GM18519 (cell line): ENCODE data around the gene POLR2L.

Source experiments
- ATAC-seq: cut with Tn5 transposase; IDR thresholded peaks from one replicate; pipeline ENCODE4 v1.9.1; 2021; ENCODE audit warnings: mild to moderate bottlenecking, moderate library complexity; ENCODE audit not compliant: unreplicated experiment, low FRiP score

The POLR2L gene

DNA sequence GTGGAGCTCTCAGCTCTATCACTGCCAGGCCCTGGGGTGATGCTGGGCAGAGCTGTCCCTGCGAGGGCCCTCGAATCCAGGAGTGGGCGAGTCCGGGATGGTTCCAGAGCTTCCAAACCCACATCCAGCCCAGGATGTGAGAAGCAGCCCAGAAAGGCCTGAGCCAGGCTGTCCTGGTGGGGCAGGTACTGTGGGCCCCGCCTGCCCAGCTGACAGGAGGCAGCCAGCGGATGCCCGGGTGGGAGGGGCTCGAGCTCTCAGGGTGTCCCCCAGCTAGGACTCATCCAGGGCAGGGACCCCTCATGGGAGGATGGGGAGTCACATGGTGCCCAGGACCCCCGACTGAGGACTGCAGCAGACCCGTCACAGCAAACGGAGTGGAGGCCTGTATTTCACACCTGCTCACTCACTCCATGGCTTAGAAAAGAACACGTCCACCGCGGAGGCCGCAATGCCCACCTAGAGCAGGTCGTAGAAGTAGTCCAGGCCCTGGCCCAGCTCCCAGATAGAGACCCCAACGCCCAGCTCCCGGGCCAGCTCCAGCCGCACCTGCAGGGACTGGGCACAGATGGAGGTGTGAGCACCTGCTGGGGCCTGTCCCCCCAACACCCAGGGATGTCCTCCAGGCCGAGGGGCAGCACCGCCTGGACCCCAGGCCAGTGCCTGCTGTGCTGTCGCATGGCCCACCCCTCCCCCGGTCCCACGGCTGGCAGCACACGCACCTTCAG is 27.2 kb upstream of the POLR2L start:
- ATAC-seq: no peak

DNA sequence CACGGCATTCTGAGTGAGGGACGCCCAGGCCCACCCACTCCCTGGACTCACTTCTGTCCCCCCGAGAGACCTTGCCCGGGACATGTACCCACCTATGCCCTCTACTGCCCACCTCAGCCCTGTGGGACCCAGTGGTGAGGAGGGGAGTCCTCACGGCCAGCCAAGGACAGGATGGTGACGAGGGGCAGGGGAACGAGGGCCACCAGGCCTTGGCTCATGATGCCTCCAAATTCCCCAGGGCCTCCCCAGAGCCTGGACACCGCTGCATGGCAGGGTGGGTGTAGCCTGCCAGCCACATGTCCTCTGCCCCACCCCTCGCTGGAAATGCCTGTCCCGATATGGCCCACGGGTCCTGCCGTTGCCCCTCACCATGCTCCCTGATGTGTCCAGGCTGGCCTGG is 26.5 kb upstream of the POLR2L start:
- ATAC-seq: no peak

DNA sequence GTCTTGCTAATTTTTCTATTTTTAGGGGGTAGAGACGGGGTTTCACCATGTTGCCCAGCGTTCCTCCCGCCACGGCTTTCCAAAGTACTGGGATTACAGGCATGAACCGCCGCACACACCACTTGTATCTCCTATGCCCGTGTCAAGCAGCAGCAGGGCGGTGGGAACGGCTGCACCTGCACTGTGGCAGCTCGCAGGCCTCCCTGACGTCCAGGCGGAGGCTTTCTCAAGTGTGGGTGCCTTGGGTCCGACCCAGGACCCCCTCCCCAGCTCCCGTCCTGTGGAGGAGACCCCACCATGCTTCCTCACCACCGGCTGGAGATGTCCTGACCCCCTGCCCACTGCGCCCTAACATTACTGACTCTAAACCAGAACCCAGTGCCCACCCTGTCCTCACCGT is 26.1 kb upstream of the POLR2L start:
- ATAC-seq: no peak

DNA sequence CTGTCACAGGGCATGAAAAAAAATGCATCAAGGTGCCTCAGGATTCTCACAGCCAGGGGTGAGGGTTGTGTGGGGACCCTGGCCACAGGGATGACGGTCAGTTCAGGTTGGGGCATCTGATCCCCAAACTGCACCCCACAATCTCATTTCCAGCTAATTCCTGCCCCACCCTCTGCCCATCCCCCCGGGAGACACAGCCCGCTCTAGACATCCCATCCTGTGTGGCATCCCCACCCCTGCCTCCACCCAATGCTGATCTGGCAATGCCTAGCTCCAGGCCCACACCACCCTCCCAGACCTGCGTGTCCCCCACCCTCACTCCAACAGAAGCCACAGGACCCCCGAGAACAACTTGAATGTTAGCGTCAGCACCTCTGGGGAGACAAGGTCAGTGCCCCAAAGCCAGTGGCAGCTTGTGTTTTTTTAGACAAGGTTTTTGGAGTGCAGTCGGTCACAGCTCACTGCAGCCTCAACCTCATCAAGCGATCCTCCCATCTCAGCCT is 25.6 kb upstream of the POLR2L start:
- no peak for ATAC-seq

DNA sequence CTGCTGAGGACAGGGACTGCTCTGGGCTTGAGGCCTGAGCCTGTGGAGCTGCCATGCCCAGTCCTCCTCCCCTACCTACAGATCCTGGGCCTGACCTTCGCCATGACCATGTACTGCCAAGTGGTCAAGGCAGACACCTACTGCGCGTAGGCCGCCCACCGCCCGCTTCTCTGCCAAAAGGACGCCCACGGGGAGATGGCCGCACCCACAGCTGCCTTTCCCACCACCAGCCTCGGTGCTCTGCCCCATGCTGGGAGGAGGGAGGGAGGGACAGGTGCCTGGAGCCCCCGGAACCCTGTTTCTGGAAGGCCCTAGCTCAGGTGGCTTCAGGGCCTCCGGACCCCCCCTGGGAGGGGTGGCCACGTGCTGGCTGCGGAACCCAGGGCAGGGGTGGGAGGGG is 24.2 kb upstream of the POLR2L start:
- ATAC-seq: no peak

DNA sequence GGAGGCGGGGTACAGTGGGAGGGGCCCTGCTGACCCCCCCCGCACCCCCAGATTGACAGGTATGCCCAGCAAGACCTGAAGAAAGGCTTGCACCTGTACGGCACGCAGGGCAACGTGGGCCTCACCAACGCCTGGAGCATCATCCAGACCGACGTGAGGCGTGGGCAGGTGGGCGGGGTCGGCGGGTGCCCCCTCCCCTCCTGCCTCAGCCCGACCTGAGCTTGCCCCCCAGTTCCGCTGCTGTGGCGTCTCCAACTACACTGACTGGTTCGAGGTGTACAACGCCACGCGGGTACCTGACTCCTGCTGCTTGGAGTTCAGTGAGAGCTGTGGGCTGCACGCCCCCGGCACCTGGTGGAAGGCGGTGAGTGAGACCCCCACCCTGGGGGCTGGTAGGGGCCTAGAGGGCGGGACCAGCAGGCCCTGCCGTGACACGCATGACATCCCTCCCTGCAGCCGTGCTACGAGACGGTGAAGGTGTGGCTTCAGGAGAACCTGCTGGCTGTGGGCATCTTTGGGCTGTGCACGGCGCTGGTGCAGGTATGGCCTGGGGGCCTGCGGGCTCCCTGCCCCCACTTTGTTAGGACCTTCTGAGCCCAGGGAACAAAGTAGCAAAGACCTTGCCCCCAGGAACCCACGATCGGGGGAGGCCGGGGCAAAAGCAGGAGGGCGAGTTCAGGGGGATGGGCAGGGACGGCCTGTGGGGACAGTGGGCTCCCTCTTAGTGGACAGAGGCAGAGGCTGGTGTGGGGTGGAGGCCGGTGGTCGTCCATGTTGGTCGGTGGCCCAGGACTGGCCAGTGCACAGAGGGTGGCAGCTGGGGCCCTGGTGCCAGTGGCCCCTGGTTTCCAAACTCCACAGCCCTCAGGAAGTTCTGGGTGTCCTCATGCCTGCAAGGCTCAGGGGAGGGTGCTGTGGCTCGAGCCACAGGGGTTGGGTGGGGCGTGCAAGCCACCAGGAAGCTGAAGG is 23.4 kb upstream of the POLR2L start:
- no peak for ATAC-seq

DNA sequence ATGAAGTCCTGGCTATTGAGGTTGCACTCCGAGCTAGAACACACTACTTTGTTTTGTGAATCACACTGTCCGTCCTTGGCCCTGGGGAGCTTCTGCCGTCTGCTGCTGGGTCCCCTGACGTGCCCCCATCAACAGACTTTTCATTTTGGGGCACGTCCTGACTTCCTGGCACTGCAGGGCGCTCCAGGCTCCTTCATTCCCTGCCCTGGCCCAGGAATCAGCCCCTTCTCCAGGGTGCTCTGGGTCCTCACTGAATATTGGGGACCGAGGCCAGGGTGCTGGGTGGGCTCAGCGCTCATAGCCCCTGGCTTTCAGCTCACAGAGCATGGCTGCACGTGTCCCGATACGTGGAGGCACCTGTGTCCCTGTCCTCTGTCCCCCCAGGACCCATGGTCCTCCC is 22.6 kb upstream of the POLR2L start:
- ATAC-seq: no peak

DNA sequence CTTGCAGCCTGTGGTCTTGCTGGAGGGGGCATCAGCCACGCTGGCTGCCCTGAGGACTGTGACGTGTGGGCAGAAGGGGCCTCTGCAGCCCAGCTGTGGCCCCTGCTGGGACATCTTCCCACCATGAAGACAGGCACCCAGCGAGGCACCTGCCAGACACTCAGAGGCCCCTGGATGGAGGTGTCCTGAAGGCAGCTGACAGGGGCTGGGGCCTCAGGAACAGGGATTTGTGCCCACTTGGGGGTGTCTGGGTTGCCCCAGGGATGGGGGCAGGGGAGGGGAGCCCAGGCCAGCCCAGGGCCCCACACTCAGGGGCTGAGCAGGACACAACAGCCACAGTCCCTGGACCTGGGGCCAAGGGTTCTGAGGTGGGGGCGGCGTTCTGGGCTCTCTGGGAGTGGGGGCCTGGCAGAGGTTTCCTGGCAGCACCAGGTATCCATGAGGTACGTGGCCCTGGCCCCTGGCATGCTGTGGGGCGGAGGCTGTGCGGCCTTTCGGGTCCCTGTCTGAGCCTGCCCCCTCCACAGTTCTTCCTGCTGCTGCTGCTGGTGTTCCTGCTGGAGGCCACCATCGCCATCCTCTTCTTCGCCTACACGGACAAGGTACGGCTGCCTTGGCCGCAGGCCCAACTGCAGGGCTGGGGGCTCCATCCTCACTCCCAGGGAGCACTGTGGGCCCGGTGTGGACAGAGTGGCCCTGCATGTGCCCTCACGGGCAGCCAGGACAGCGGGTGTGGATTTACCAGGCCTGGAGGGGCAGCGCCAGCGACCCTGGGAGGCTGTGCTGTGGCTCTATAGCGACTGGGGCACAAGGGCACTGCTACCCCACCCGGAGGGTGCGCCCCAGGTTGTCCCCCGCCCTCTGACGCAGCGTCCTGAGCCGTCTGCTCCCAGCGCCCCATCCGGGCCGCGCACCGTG is 21.8 kb upstream of the POLR2L start:
- no peak for ATAC-seq

DNA sequence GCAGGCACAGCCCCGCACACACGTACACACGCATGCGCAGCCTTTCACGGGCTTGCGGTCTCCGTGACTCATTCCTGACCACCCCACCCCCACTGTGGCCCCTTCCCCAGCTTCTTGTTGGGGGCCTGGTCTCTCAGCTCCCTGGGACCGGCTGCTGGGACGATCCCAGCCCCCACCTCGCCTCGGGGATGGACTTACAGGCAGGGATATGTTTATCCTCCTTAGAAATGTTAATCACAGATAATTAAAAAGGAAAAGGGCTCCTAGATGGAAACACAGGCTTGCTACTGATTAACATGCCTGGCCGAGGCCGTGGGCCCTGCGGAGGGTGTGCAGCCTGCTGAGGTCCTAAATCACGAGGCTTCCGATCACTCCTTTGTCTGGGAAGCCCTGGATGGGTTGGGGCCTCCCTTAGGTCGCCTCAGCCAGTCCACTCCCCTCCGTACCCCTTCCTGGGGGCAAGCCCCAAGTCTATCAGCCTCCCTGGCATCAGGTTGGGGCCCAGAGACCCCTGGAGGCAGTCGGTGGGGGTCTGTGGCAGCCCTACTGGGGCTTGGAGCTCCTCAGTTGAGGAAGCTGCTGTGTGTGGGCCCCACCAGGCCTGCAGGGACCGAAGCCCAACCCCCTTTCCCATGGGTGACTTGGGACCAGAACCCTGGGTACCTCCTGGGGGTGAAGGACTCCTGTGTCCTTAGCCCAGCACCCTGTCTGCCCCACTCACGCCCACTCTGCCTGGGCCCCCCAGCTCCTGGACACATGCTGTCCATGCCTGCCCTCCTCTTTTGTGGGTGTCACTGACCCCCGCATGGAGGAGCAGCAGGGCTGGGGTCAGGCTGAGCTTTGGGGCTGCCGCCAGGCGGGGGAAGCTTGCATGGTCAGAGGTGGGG is 20.9 kb upstream of the POLR2L start:
- no peak for ATAC-seq

DNA sequence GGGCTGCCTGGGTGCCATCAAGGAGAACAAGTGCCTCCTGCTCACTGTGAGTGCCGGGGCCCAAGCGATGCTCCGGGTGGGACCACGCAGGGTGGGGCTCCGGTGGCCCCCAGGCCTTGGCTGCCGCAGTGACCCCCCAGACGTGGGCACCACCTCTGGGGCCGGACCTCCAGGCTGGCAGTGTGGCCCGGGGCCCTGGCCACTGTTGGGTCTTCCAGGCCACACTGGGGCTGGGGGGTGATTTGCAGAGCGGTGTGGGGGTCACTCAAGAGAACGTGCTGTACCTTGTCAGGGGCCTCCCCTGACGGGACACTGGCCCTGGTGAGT is 20.3 kb upstream of the POLR2L start:
- ATAC-seq: no peak

DNA sequence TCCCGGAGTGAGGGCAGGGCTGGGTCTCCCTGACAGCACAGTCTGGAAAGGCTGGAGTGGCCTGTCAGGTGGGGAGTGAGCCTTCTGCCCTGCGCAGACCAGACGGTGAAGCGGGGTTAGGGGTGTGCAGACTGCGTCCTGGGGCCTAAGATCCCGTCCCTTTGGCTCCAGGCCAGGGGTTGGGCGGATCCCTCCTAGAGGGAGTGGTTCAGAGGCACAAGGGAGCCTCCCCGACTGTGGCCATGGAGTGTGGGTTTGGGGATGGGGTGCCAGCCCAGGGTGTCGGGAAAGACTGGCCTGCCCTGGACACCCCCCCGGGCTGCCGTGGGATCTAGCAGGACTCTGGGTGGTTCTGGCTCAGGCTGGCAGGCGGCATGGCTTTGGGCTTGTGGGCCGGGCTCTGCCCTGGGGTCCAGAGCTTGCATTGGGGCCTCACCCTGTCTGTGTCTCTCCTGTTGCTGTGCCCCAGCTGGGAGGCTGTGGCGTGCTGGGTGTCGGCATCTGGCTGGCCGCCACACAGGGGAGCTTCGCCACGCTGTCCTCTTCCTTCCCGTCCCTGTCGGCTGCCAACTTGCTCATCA is 19.8 kb upstream of the POLR2L start:
- no peak for ATAC-seq

DNA sequence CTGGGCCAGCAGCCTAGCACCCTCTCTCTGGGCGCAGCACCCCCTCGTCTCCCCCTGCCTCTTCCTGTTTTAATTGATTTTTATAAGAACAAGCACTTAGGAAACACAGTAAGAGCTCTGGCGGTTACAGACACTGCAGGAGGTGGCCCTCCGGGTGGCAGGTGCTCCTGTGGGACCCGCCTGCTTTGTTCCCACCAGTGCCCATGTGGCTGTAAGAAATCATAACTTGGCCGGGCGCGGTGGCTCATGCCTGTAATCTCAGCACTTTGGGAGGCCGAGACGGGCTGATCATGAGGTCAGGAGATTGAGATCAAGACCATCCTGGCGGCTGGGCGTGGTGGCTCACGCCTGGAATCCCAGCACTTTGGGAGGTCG is 18.8 kb upstream of the POLR2L start:
- no peak for ATAC-seq

DNA sequence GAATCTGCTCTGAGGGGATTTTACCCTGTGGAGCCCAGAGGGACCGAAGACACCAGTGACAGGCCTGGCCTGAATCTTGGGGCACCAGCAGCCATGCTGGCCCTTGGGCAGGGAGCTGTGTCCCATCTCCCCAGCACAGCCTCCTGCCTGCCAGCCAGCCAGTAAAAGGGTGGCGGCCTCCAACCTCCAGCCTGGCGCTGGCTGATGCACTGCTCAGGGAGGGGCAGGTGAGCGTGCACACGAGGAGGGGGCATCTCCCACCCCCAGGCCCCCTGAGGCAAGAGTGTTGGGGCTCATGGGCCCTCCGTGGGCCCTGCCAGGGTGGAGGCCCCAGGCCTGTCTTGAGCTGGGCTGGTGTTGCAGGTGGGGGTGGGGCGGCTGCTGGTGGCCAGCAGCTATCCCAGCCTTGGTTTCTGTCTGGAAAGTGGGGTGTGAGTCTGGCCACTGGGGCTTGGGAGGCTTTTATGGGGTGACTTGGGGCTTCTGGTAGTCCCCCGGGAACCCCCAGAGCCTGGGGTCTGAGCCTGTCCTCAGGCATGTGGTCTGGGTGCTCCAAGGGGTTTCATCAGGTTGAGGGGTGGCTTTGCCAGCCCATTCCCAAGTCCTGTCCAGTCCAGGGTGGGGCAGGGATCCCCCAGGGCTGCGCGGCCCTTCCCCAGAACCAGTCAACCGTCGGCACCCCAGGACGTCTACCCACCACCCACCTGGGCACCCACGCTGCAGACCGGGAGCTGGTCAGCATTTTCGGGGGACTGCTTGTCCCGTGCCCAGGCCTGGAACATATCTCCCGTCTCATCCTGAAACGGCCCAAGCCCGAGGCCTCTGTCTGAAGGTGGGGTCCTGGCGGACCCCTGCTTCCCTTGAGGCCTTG is 18.1 kb upstream of the POLR2L start:
- no peak for ATAC-seq

DNA sequence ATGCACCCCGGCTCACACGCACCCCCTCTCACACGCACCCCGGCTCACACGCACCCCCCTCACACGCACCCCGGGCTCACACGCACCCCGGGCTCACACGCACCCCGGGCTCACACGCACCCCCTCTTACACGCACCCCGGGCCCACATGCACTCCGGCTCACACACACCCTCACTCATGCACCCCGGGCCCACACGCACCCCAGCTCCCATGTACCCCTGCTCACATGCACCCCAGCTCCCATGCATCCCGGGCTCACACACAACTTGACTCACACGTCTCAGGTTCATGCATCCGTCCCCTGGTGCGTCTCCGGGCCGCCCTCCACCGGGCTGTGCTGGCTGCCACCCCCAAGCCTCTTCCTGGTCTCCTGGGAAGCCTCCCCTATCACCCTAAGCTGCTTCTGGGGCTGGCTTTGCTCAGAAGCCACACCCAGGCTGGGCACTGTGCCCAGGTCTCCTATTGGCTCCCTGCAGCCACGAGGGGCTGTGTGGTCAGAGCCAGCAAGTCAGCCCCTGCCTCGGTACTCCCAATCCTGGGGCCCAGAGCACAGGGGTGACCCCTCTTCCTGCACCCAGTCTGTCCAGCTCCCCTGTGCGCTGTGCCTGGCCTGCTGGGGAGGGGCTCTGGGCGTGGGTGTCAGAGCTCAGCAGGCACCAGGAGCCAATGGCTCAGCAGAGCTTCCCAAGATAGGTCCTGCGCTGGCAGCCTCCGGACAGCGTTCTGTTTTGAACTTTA is 17.2 kb upstream of the POLR2L start:
- ATAC-seq: no peak

DNA sequence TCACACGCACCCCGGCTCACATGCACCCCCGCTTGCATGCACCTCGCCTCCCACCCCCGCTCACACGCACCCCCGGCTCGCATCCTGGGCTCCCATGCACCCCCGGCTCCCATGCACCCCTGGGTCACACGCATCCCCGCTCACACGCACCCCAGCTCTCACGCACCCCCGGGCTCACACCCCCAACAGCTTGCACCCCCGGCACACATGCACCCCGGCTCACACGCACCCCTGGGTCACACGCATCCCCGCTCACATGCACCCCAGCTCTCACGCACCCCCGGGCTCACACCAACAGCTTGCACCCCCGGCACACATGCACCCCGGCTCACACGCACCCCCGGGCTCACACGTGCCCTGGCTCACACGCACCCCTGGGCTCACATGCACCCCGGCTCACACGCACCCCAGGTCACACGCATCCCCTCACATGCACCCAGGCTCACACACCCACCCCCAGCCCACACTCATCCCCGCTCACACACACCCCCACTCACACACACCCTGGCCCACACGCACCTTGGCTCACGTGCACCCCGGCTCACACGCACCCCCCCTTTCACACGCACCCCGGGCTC is 16.5 kb upstream of the POLR2L start:
- no peak for ATAC-seq

DNA sequence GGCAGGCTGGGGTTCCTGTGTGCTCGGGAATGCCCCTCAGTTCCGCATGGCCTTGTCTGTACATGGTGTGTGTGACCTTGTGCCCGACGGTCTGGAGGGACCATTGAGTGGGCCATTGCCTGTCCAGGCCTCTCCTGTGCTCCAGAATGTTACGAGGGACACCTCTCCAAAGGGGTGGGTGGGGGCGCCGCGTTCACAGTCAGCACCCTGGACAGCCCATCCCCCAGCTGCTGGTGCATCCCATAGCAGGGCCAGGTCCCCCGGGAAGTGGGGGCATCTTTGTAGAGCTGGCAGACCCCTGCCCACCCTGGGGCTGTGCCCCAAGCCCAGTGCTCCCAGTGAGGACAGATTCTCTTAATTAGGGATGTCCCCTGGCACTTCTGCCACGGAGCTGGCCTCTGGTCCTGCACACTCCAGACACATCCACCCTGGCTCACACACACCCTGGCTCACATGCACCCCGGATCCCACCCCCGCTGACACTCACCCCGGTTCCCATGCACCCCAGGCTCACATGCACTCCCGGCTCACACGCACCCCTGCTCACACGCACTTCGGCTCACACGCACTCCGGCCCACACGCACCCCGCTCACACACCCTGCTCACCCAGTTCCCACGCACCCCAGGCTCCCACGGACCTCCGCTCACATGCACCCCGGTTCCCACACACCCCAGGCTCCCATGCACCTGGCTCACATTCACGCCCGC is 15.9 kb upstream of the POLR2L start:
- no peak for ATAC-seq

DNA sequence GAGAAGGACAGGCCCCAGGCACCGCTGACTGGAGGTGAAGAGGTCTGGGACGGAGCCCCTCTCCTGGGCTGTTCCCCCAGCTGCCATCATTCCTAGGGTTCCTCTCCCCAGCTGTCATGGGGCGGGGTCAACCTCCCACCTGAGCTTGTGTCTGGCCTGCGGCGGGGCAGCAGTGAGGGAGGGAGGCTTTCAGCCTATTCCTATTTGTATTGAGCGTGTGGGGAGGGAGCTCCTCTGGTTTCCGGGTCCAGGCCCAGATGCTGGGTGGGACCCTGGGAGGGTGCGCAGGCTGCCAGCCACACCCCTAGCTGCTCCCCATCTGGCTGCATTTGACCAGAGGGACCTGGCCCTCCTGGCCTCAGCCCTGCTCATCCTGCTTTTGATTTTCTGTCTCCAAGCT is 14.1 kb upstream of the POLR2L start:
- no peak for ATAC-seq
